HFF-Myc (cell line): ENCODE measurements around the gene GRIK2.

Experiments used
- DNase-seq: peaks from one replicate; pipeline ENCODE4 v3.0.0-alpha.2; 2011; ENCODE audit warnings: low read depth; ENCODE audit errors: extremely low read depth
- H3K4me3 ChIP-seq: replicated peaks from 2 replicates; pipeline ENCODE4 v1.5.1; 2011; ENCODE audit warnings: low read depth, mild to moderate bottlenecking, control low read depth, low read length
- CTCF ChIP-seq: IDR thresholded peaks from 2 replicates; pipeline ENCODE4 v1.5.1; 2012; ENCODE audit warnings: mild to moderate bottlenecking, low read depth, low read length, control low read depth; ENCODE audit errors: missing control alignments

The GRIK2 gene

GRCh38 chr6:101840100-101840499 lies 446.6 kb downstream of the GRIK2 start:
- H3K4me3 ChIP-seq = no peak overlapping the region
- DNase-seq = no peak
- TF ChIP-seq CTCF = no peak

DNA sequence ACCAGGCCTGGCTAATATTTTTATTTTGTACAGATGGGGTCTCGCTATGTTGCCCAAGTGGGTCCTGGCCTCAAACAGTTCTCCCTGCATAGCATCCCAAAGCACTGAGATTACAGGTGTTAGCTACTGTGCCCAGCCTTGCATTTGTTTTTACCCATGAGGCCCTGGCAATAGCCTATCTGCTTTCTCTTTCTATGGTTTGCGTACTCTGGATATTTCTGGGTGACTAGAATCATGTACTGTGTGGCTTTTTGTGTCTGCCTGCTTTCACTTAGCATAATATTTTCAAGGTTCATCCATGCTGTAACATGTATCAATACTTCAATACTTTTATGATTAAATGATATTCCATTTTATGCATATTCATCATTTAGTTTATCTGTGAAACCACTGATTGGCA lies 451.7 kb downstream of the GRIK2 start:
- H3K4me3 ChIP-seq = no peak overlapping the region
- DNase-seq = no peak
- no peak for TF ChIP-seq CTCF

GRCh38 chr6:101845621-101846020 lies 452.1 kb downstream of the GRIK2 start:
- TF ChIP-seq CTCF = no peak
- DNase-seq = no peak
- no peak overlapping the region for H3K4me3 ChIP-seq

DNA sequence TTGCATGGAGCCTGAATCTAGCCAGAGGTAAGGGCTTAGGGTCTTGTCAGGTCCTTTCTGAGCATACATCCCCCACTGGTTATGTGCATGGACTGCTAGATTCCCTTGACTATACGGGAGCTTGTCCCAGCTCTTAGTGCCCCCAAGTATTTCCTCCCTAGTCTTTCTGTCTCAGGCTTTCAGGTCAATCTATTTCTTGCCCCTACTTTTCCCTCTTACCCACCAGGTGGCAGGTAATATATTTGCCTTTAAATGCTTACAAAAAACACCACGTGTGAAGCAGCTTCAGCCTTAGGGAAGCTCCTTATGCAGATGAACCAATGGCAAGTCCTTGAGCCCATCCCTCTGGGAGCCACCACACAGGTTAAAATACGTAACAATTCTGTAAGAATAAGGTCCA lies 454.2 kb downstream of the GRIK2 start:
- H3K4me3 ChIP-seq = no peak overlapping the region
- no peak for TF ChIP-seq CTCF
- no peak for DNase-seq

- DNase-seq = no peak
- no peak for TF ChIP-seq CTCF
- H3K4me3 ChIP-seq = no peak overlapping the region
Measured at GRCh38 chr6:101851911-101852310, 458.4 kb downstream of the GRIK2 start.

DNA sequence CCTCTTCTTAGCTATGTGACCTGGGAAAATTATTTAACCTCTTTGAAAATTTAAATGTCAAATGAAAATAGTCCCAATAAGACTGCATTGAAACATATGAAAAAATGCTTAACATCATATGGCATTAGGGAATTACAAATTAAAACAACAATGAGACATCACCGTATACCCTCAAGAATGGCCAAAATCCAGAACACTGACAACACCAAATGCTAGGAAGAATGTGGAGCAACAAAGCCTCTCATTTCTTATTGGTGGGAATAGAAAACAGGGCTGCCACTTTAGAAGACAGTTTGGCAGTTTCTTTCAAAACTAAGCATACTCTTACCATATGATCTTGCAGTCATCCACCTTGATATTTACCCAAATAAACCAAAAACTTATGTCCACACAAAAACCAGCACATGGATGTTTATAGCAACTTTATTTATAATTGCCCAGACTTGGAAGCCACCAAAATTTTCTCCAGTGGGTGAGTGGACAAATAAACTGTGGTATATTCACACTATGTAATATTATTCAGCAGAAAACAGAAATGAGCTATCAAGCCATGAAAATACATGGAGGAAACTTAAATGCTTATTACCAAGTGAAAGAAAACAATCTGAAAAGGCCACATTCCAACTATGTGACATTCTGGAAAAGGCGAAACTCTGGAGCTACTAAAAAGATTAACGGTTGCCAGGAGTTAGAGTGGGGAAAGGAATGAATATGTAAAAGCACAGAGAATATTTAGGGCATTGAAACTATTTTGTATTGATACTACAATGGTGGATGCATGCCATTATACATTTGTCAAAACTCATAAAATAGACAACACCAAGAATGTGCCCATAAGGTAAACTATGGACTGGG lies 459.9 kb downstream of the GRIK2 start:
- DNase-seq = no peak
- no peak for TF ChIP-seq CTCF
- no peak overlapping the region for H3K4me3 ChIP-seq
